ENCODE data around the gene NTM.

- TF ChIP-seq, protein P1, sequence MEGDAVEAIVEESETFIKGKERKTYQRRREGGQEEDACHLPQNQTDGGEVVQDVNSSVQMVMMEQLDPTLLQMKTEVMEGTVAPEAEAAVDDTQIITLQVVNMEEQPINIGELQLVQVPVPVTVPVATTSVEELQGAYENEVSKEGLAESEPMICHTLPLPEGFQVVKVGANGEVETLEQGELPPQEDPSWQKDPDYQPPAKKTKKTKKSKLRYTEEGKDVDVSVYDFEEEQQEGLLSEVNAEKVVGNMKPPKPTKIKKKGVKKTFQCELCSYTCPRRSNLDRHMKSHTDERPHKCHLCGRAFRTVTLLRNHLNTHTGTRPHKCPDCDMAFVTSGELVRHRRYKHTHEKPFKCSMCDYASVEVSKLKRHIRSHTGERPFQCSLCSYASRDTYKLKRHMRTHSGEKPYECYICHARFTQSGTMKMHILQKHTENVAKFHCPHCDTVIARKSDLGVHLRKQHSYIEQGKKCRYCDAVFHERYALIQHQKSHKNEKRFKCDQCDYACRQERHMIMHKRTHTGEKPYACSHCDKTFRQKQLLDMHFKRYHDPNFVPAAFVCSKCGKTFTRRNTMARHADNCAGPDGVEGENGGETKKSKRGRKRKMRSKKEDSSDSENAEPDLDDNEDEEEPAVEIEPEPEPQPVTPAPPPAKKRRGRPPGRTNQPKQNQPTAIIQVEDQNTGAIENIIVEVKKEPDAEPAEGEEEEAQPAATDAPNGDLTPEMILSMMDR (IDR thresholded peaks at IDR 0.05) = no peak
- no peak for TF ChIP-seq POLR2A (IDR thresholded peaks at IDR 0.05)
- TF ChIP-seq POLR2AphosphoS5 (IDR thresholded peaks at IDR 0.05) = no peak
These were observed 834.6 kb downstream of the NTM start for GRCh38 chr11:132205006-132205405.

Data from breast epithelium (tissue), 3 donors.